H1 (cell line): Measurements from ENCODE around the gene COL6A3. TPM values are rescaled to one million over a fixed set of nuclear protein-coding genes. Genes with fewer than 3 reads are reported as not detected.
A peak's percentile ranks its signal among the peaks of the same experiment; 100 is the strongest.

Experiments
- CTCF ChIA-PET: fragments of 300-600 bp; sonication (Branson Sonifier 250); formaldehyde crosslinking; loops from one replicate; lab custom pipeline; 2021; ENCODE audit not compliant: partially characterized antibody; lab: Charles Lee
- POLR2A ChIA-PET: fragments of 300-600 bp; sonication (Branson Sonifier 250); formaldehyde crosslinking; loops from one replicate; lab custom pipeline; 2021; ENCODE audit warnings: inconsistent platforms; ENCODE audit not compliant: partially characterized antibody; lab: Charles Lee
- DNase-seq, 2 experiments: peaks; one replicate each; pipeline versions ENCODE4 v3.0.0 to v3.0.0-alpha.2; 2010 to 2022; ENCODE audit warnings: low spot score in 2 of 2, low read depth in 1 of 2, mixed read lengths in 1 of 2
- FAIRE-seq: peaks from 2 replicates; lab custom pipeline; 2011; peaks lifted over from hg19 to GRCh38; lab: Jason Lieb, UNC
- H2AFZ ChIP-seq: 2 replicates; pipeline ENCODE4 v1.8.1; 2012; ENCODE audit warnings: low read length, inconsistent platforms
- H2AK5ac ChIP-seq: 2 replicates; pipeline ENCODE4 v1.6.1; 2013; ENCODE audit warnings: low read depth, low read length
- H2BK120ac ChIP-seq: replicated peaks from 2 replicates; pipeline ENCODE3; 2013; ENCODE audit warnings: low read depth, low read length, inconsistent platforms
- H2BK12ac ChIP-seq: 2 replicates; pipeline ENCODE4 v1.6.1; 2013; ENCODE audit warnings: low read depth, low read length
- H2BK15ac ChIP-seq: 2 replicates; pipeline ENCODE4 v1.6.1; 2013; ENCODE audit warnings: low read length
- H2BK20ac ChIP-seq: 2 replicates; pipeline ENCODE4 v1.6.1; 2013; ENCODE audit warnings: low read length
- H2BK5ac ChIP-seq: 2 replicates; pipeline ENCODE4 v1.6.1; 2013; ENCODE audit warnings: low read depth, low read length
- H3K14ac ChIP-seq: 2 replicates; pipeline ENCODE4 v1.6.1; 2013; ENCODE audit warnings: inconsistent platforms; ENCODE audit not compliant: insufficient read length
- H3K18ac ChIP-seq: 2 replicates; pipeline ENCODE4 v1.6.1; 2013; ENCODE audit warnings: low read length; ENCODE audit errors: extremely low read depth
- H3K23ac ChIP-seq: 2 replicates; pipeline ENCODE4 v1.6.1; 2013; ENCODE audit warnings: inconsistent platforms; ENCODE audit not compliant: insufficient read length
- H3K23me2 ChIP-seq: 2 replicates; pipeline ENCODE4 v1.6.1; 2013; ENCODE audit warnings: low read depth, low read length
- H3K27ac ChIP-seq: 2 replicates; pipeline ENCODE4 v1.6.1; 2011; ENCODE audit warnings: low read depth, low read length, inconsistent platforms
- H3K27me3 ChIP-seq, 4 experiments: replicated peaks in 1 of 4; 1 replicate in 1 of 4; 2 replicates in 3 of 4; pipeline versions ENCODE4 v1.6.1 to v1.8.1; 2011 to 2013; ENCODE audit warnings: low read length in 3 of 4, mild to moderate bottlenecking in 3 of 4, inconsistent platforms in 2 of 4, mixed read lengths in 2 of 4, moderate library complexity in 1 of 4; ENCODE audit not compliant: control insufficient read depth in 3 of 4, insufficient read depth in 3 of 4; ENCODE audit errors: extremely low read depth in 1 of 4
- H3K36me3 ChIP-seq, 4 experiments: 2 replicates each; pipeline versions ENCODE4 v1.6.1 to v1.8.1; 2011 to 2013; ENCODE audit warnings: mild to moderate bottlenecking in 4 of 4, low read length in 3 of 4, moderate library complexity in 2 of 4, control low read depth in 1 of 4, inconsistent platforms in 1 of 4; ENCODE audit not compliant: insufficient read depth in 4 of 4, control insufficient read depth in 2 of 4
- H3K4ac ChIP-seq: replicated peaks from 2 replicates; pipeline ENCODE3; 2013; ENCODE audit warnings: low read length, low read depth, mixed read lengths, inconsistent platforms; ENCODE audit not compliant: insufficient read length
- H3K4me1 ChIP-seq, 4 experiments: replicated peaks in 1 of 4; 1 replicate in 1 of 4; 2 replicates in 3 of 4; pipeline versions ENCODE4 v1.6.1 to v1.8.1; 2011 to 2013; ENCODE audit warnings: low read length in 3 of 4, inconsistent platforms in 2 of 4, mixed read lengths in 1 of 4; ENCODE audit not compliant: insufficient read depth in 4 of 4, control insufficient read depth in 3 of 4
- H3K4me2 ChIP-seq, 2 experiments: 2 replicates each; pipeline versions ENCODE4 v1.6.1 to v1.8.1; 2011 to 2013; ENCODE audit warnings: low read depth in 2 of 2, low read length in 2 of 2, control low read depth in 1 of 2, inconsistent platforms in 1 of 2, mild to moderate bottlenecking in 1 of 2; ENCODE audit not compliant: insufficient read depth in 1 of 2
- H3K4me3 ChIP-seq, 4 experiments: fragments of 200-600, 300-600 bp in 1 of 4; sonication (generic), shearing (Covaris generic), sonication (Bioruptor Twin) in 1 of 4; 2 replicates each; pipeline versions ENCODE4 v1.5.1 to v1.8.1; 2011 to 2016; ENCODE audit warnings: low read length in 4 of 4, low read depth in 3 of 4, control low read depth in 2 of 4, inconsistent platforms in 2 of 4, mild to moderate bottlenecking in 2 of 4, mixed read lengths in 1 of 4, moderate library complexity in 1 of 4; ENCODE audit not compliant: insufficient read depth in 2 of 4; ENCODE audit errors: extremely low read depth in 1 of 4
- H3K56ac ChIP-seq: replicated peaks from 2 replicates; pipeline ENCODE3; 2013; ENCODE audit warnings: low read depth, mild to moderate bottlenecking, mixed read lengths, low read length, inconsistent platforms; ENCODE audit not compliant: insufficient read length
- H3K79me1 ChIP-seq: 2 replicates; pipeline ENCODE4 v1.6.1; 2013; ENCODE audit warnings: low read depth, low read length, control low read depth
- H3K79me2 ChIP-seq, 2 experiments: 2 replicates each; pipeline versions ENCODE4 v1.6.1 to v1.8.1; 2012 to 2013; ENCODE audit warnings: low read length in 2 of 2, mild to moderate bottlenecking in 2 of 2, inconsistent platforms in 1 of 2; ENCODE audit not compliant: insufficient read depth in 2 of 2, control insufficient read depth in 1 of 2
- H3K9ac ChIP-seq, 4 experiments: replicated peaks in 1 of 4; 1 replicate in 1 of 4; 2 replicates in 3 of 4; pipeline versions ENCODE4 v1.6.1 to v1.8.1; 2011 to 2013; ENCODE audit warnings: low read depth in 3 of 4, low read length in 3 of 4, control low read depth in 2 of 4, mild to moderate bottlenecking in 2 of 4, moderate library complexity in 2 of 4, inconsistent platforms in 1 of 4; ENCODE audit errors: extremely low read depth in 1 of 4
- H3K9me3 ChIP-seq, 2 experiments: 2 replicates each; pipeline versions ENCODE4 v1.6.1 to v1.8.1; 2012 to 2013; ENCODE audit warnings: mild to moderate bottlenecking in 2 of 2, moderate library complexity in 2 of 2, control low read depth in 1 of 2, inconsistent platforms in 1 of 2, low read depth in 1 of 2, low read length in 1 of 2, mixed read lengths in 1 of 2; ENCODE audit not compliant: insufficient read depth in 2 of 2
- H4K20me1 ChIP-seq, 2 experiments: replicated peaks in 1 of 2; 2 replicates each; pipeline versions ENCODE3 to v1.8.1; 2011 to 2013; ENCODE audit warnings: inconsistent platforms in 2 of 2, low read length in 2 of 2, mild to moderate bottlenecking in 1 of 2; ENCODE audit not compliant: insufficient read depth in 2 of 2, control insufficient read depth in 1 of 2
- H4K5ac ChIP-seq: 2 replicates; pipeline ENCODE4 v1.6.1; 2013; ENCODE audit warnings: low read length, low read depth, mixed read lengths, inconsistent platforms; ENCODE audit not compliant: insufficient read length
- H4K8ac ChIP-seq: 2 replicates; pipeline ENCODE4 v1.8.0; 2013; ENCODE audit warnings: mild to moderate bottlenecking, moderate library complexity, low read length, inconsistent platforms; ENCODE audit not compliant: insufficient read depth; ENCODE audit errors: extremely low read depth
- H4K91ac ChIP-seq: replicated peaks from 2 replicates; pipeline ENCODE3; 2013; ENCODE audit warnings: low read length, mixed read lengths, inconsistent platforms; ENCODE audit not compliant: insufficient read length
- CTCF ChIP-seq, 3 experiments: IDR thresholded peaks; 1 replicate in 2 of 3; 2 replicates in 1 of 3; pipeline versions ENCODE4 v1.5.1 to v1.6.1; 2011; ENCODE audit warnings: low read length in 3 of 3, mild to moderate bottlenecking in 3 of 3, inconsistent platforms in 2 of 3, low read depth in 1 of 3, moderate library complexity in 1 of 3; ENCODE audit not compliant: insufficient read depth in 1 of 3; ENCODE audit errors: control extremely low read depth in 1 of 3
- EGR1 ChIP-seq: IDR thresholded peaks from 2 replicates; pipeline ENCODE4 v1.6.1; 2011; ENCODE audit warnings: low read depth, low read length, borderline replicate concordance
- HDAC2 ChIP-seq, 2 experiments: fragments of 300-600 bp in 1 of 2; sonication (generic) in 1 of 2; IDR thresholded peaks; 2 replicates each; pipeline ENCODE4 v1.6.1; 2011 to 2012; ENCODE audit warnings: low read depth in 2 of 2, low read length in 2 of 2, mild to moderate bottlenecking in 2 of 2, moderate library complexity in 2 of 2, borderline replicate concordance in 1 of 2, inconsistent platforms in 1 of 2
- POLR2AphosphoS5 ChIP-seq: IDR thresholded peaks from 2 replicates; pipeline ENCODE4 v1.6.1; 2011; ENCODE audit warnings: low read depth, low read length
- RAD21 ChIP-seq, 2 experiments: IDR thresholded peaks in 1 of 2; conservative IDR thresholded peaks in 1 of 2; 2 replicates each; pipeline ENCODE4 v1.6.1; 2011; ENCODE audit warnings: low read depth in 2 of 2, low read length in 2 of 2, improper control_type of control experiment in 1 of 2, inconsistent platforms in 1 of 2, mild to moderate bottlenecking in 1 of 2, moderate library complexity in 1 of 2
- RNF2 ChIP-seq: fragments of 200-900, 300-1000 bp; sonication (generic); IDR thresholded peaks from 2 replicates; pipeline ENCODE4 v1.7.1; 2016; ENCODE audit warnings: borderline replicate concordance, low read depth, mild to moderate bottlenecking, antibody characterized with exemption, low read length; ENCODE audit not compliant: poor library complexity, severe bottlenecking; ENCODE audit errors: missing control alignments
- SIX5 ChIP-seq: IDR thresholded peaks from 2 replicates; pipeline ENCODE4 v1.6.1; 2011; ENCODE audit warnings: mild to moderate bottlenecking, low read depth, low read length
- SP4 ChIP-seq: IDR thresholded peaks from 2 replicates; pipeline ENCODE4 v1.6.1; 2012; ENCODE audit warnings: low read length, inconsistent platforms
- TAF7 ChIP-seq: optimal IDR thresholded peaks from 2 replicates; pipeline ENCODE3; 2011; ENCODE audit warnings: low read depth, mild to moderate bottlenecking, inconsistent platforms, low read length, moderate library complexity, borderline replicate concordance
- TBP ChIP-seq: IDR thresholded peaks from 2 replicates; pipeline ENCODE4 v1.6.1; 2011; ENCODE audit warnings: low read depth, low read length, improper control_type of control experiment
- WGBS, 2 experiments: shearing (Covaris generic) in 1 of 2; methylation state at CpG; one replicate each; pipeline versions ENCODE4 v1.1.6 to v1.1.7; 2013 to 2015; ENCODE audit warnings: low lambda C conversion rate in 2 of 2, mixed read lengths in 2 of 2, inconsistent platforms in 1 of 2, low coverage in 1 of 2, missing lambda C conversion rate in 1 of 2; ENCODE audit not compliant: insufficient replicate concordance in 2 of 2, insufficient coverage in 1 of 2, insufficient read length in 1 of 2; ENCODE audit errors: extremely low coverage in 1 of 2, missing lambda C conversion rate in 1 of 2; 5-methylcytosine and 5-hydroxymethylcytosine counted together
- polyA plus RNA-seq, 7 experiments: library from polyadenylated mRNA; depleted of rRNA in 3 of 7; stranded (reverse) in 5 of 7; unstranded in 2 of 7; fragments of >200 nt in 5 of 7; fragments of 200-250 nt in 2 of 7; gene quantifications; 1 replicate in 5 of 7; 2 replicates in 1 of 7; 4 replicates in 1 of 7; pipeline versions ENCODE4 v1.2.1 to v1.2.3, GENCODE V29; 2011 to 2013; ENCODE audit warnings: missing spikeins in 2 of 7, mixed read lengths in 2 of 7
- total RNA-seq: library from RNA; stranded (reverse); fragmentation: NEBNext Ultra II Directional; extraction: Animal tissue kit (Norgen Biotek cat#: 25700); gene quantifications from 2 replicates; pipeline ENCODE4 v1.2.1, GENCODE V29; 2021

Gene COL6A3
- total and polyA plus RNA-seq, 2 of the 8 experiments (the other 6 are each of a cell fraction or from before 2014, with no cell fraction given) = 1.2 to 3.4 TPM

GRCh38 chr2:237434866-237435311, 20.9 kb upstream of the COL6A3 start:
- Histone ChIP-seq H3K56ac (no peak overlapping the region), H4K8ac (no peak overlapping the region), H3K23me2 (no peaks in the 10 kb centered on the region), H3K14ac (no peak overlapping the region), H3K9me3 (no peaks in the 10 kb centered on the region), H3K27me3 (no peaks in the 10 kb centered on the region; a peak in 1 of 7 replicates), H3K4ac (no peak overlapping the region), H2BK12ac (no peak overlapping the region), H4K20me1 (no peaks in the 10 kb centered on the region), H3K79me2 (no peaks in the 10 kb centered on the region), H2BK20ac (no peak overlapping the region), H2AFZ (no peak overlapping the region), H3K79me1 (no peaks in the 10 kb centered on the region), H3K9ac (no peak overlapping the region), H2BK15ac (no peak overlapping the region; the same call in 1 of the 2 replicates), H4K91ac (peak overlapping the region; percentile 20), H3K27ac (no peak overlapping the region), H2BK5ac (no peak overlapping the region), H3K4me1 (peaks cover 0 to 17% (median 9%) of the 10 kb centered on the region in 4 experiments; a peak in 6 of 7 replicates), H3K4me3 (no peak overlapping the region), H3K18ac (no peak overlapping the region), H3K4me2 (no peak overlapping the region), H2BK120ac (no peak overlapping the region), H4K5ac (no peak overlapping the region), H2AK5ac (no peak overlapping the region), H3K36me3 (no peaks in the 10 kb centered on the region), H3K23ac (no peak overlapping the region)
- FAIRE-seq = no peak
- ChIA-PET POLR2A (interaction anchor here (1.2 to 1.7 kb wide), 2 partner anchors 13 to 17 kb away, joined by 3 to 6 read pairs; no protein-coding TSS in a partner anchor), CTCF (interaction anchor here (0.6 to 11.7 kb wide), 9 partner anchors 8 to 1071 kb away, joined by 3 to 102 read pairs (median 3); partner anchors contain the start of gene COL6A3)
- DNase-seq = no peak
- 76% methylated on average over 14 of the region's 14 CpGs; no CpG with 5 or more reads in 1 of the 2 experiments for whole genome bisulfite sequencing, 2 experiments
- no peak for TF ChIP-seq EGR1
- TF ChIP-seq POLR2AphosphoS5 = no peak
- TF ChIP-seq SIX5 = no peak
- no peak for TF ChIP-seq HDAC2 (IDR thresholded peaks at IDR 0.05; ENCODE audit: borderline replicate concordance in 1 of 2, low read depth in 2 of 2, low read length in 2 of 2)
- TF ChIP-seq RAD21 (IDR thresholded peaks at IDR 0.05 in 1 of 2, conservative IDR thresholded peaks at IDR 0.05 in 1 of 2; ENCODE audit: low read depth in 2 of 2, low read length in 2 of 2) = no peak
- no peak for TF ChIP-seq TBP
- TF ChIP-seq TAF7 = no peak
- no peak for TF ChIP-seq CTCF (IDR thresholded peaks at IDR 0.05; ENCODE audit: control extremely low read depth in 1 of 3, insufficient read depth in 1 of 3, low read depth in 1 of 3, low read length in 3 of 3)
- TF ChIP-seq SP4 = no peak
- no peak for TF ChIP-seq RNF2
